ENCODE data around the gene CSH2.
A peak's percentile ranks its signal among the peaks of the same experiment; 100 is the strongest.
"Not testable (repeated sequence)": the region's sequence is repeated elsewhere in the genome, so short reads cannot be mapped to it uniquely, and the experiment has no call there.

CSH2 gene

DNA sequence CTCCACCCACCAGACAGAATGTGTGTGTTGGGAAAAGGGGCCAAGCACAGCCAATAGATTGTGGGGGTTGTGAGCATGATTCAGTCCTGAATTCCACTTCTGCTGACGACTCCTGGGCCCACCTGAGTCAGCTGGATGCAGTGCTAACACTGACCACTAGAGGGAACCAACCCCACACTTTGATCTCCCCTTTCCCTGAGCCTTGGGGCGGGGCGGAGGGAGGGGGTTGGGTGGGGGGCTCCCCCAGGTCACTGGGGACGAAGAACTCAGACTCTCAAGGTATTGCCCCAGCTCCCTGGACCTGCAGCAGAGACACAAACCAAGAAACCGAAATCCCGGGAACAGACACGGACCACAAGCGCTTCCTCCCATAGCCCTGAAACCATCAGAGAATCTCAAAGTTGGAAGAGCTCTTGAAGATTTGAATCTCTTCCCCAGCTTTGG lies 38.2 kb upstream of the CSH2 start:
- Histone ChIP-seq H2BK12ac (ENCODE audit: low read length) (no peak overlapping the region), H2AK5ac (ENCODE audit: low read depth, low read length) (no peak overlapping the region), H3K18ac (ENCODE audit: low read length) (no peak overlapping the region), H3K14ac (ENCODE audit: low read length) (no peak overlapping the region), H3K4ac (ENCODE audit: low read length) (no peak overlapping the region), H4K91ac (ENCODE audit: low read depth, low read length, poor library complexity) (no peak overlapping the region), H3K9ac (ENCODE audit: low read depth, low read length, poor library complexity) (no peak overlapping the region), H3K27me3 (ENCODE audit: control insufficient read depth in 3 of 3, insufficient read depth in 3 of 3, low read depth in 1 of 3, low read length in 3 of 3) (peaks cover 0 to 3% (median 0%) of the 10 kb centered on the region in 3 experiments), H2BK15ac (ENCODE audit: low read length) (no peak overlapping the region), H3K4me1 (ENCODE audit: control insufficient read depth in 2 of 2, insufficient read depth in 1 of 2, low read depth in 1 of 2, low read length in 2 of 2) (no peaks in the 10 kb centered on the region), H3K4me2 (ENCODE audit: insufficient read depth, low read length, poor library complexity, severe bottlenecking) (no peak overlapping the region), H3K27ac (replicated peaks; ENCODE audit: low read length) (no peak overlapping the region), H2AFZ (ENCODE audit: low read length) (no peak overlapping the region), H3K4me3 (ENCODE audit: low read length in 2 of 2) (no peak overlapping the region), H3K23ac (ENCODE audit: low read depth, low read length, poor library complexity) (no peak overlapping the region), H3K79me1 (ENCODE audit: low read depth, low read length) (no peaks in the 10 kb centered on the region), H2BK5ac (ENCODE audit: low read length) (no peak overlapping the region), H3K9me3 (replicated peaks in 1 of 2; ENCODE audit: control insufficient read depth in 2 of 2, insufficient read depth in 1 of 2, low read depth in 1 of 2, low read length in 2 of 2) (no peaks in the 10 kb centered on the region), H2BK120ac (ENCODE audit: low read depth, low read length) (no peak overlapping the region), H3K36me3 (replicated peaks in 1 of 2; ENCODE audit: control insufficient read depth in 2 of 2, insufficient read depth in 2 of 2, low read length in 2 of 2) (no peaks in the 10 kb centered on the region), H4K8ac (ENCODE audit: low read depth, low read length) (no peak overlapping the region)
- no CpG with 5 or more reads among the region's 8 CpGs for WGBS, 2 donors (ENCODE audit: extremely low coverage in 2 of 2, insufficient read length in 2 of 2, insufficient replicate concordance in 1 of 2)
- peak; percentile 39 for DNase-seq (ENCODE audit: low spot score)

DNA sequence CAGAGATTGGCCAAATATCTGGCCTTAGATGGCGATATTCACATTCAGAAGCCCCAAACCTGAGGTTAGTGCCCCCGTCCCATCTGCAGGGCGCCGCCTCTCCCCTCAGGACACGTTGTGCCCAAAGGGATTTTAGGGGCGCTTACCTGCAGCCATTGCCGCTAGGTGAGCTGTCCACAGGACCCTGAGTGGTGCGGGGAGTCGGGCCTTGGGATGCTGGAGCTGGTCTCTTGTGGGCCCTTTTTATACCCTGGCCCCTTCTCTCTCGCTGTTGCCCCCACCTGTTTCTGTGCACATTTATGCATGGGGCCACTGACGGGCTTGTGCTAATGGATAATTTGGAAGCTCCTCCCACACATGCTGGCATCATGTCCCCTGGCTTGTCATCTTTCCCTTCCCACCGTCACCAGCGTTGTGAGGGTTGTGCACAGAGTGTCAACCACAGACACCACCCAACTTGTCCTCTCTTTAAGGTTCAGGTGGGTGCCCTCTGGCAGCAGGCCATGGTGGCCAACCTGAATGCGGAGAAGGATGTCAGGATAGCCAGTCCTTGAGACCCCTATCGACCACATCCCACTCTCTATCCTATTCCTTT lies 37.7 kb upstream of the CSH2 start, which contains the start of gene CSHL1:
Gene CSHL1, minus strand, starts transcription at position 218 of the 595 bp plus-strand sequence. Its CDS starts 62 bp downstream, at position 156.
- Histone ChIP-seq H4K91ac (ENCODE audit: low read depth, low read length, poor library complexity) (no peak within 1 kb of the TSS), H3K4me1 (ENCODE audit: control insufficient read depth in 2 of 2, insufficient read depth in 1 of 2, low read depth in 1 of 2, low read length in 2 of 2) (no peaks in the 10 kb centered on the region), H3K9me3 (replicated peaks in 1 of 2; ENCODE audit: control insufficient read depth in 2 of 2, insufficient read depth in 1 of 2, low read depth in 1 of 2, low read length in 2 of 2) (no peaks in the 10 kb centered on the region), H3K27me3 (ENCODE audit: control insufficient read depth in 3 of 3, insufficient read depth in 3 of 3, low read depth in 1 of 3, low read length in 3 of 3) (peaks cover 0 to 3% (median 0%) of the 10 kb centered on the region in 3 experiments), H3K79me1 (ENCODE audit: low read depth, low read length) (no peaks in the 10 kb centered on the region), H3K4me2 (ENCODE audit: insufficient read depth, low read length, poor library complexity, severe bottlenecking) (no peak within 1 kb of the TSS), H3K23ac (ENCODE audit: low read depth, low read length, poor library complexity) (no peak within 1 kb of the TSS), H2AK5ac (ENCODE audit: low read depth, low read length) (no peak within 1 kb of the TSS), H3K27ac (replicated peaks; ENCODE audit: low read length) (no peak within 1 kb of the TSS), H3K4ac (ENCODE audit: low read length) (no peak within 1 kb of the TSS), H3K9ac (ENCODE audit: low read depth, low read length, poor library complexity) (peak within 1 kb of the TSS; percentile 4), H2AFZ (ENCODE audit: low read length) (no peak within 1 kb of the TSS), H3K14ac (ENCODE audit: low read length) (no peak within 1 kb of the TSS), H3K18ac (ENCODE audit: low read length) (no peak within 1 kb of the TSS), H2BK15ac (ENCODE audit: low read length) (no peak within 1 kb of the TSS), H4K8ac (ENCODE audit: low read depth, low read length) (no peak within 1 kb of the TSS), H2BK120ac (ENCODE audit: low read depth, low read length) (no peak within 1 kb of the TSS), H2BK5ac (ENCODE audit: low read length) (no peak within 1 kb of the TSS), H2BK12ac (ENCODE audit: low read length) (no peak within 1 kb of the TSS), H3K36me3 (replicated peaks in 1 of 2; ENCODE audit: control insufficient read depth in 2 of 2, insufficient read depth in 2 of 2, low read length in 2 of 2) (no peaks in the 10 kb centered on the region), H3K4me3 (ENCODE audit: low read length in 2 of 2) (no peak within 1 kb of the TSS)
- no CpG with 5 or more reads among the region's 15 CpGs for WGBS, 2 donors (ENCODE audit: extremely low coverage in 2 of 2, insufficient read length in 2 of 2, insufficient replicate concordance in 1 of 2)
- no peak for DNase-seq (ENCODE audit: low spot score)

DNA sequence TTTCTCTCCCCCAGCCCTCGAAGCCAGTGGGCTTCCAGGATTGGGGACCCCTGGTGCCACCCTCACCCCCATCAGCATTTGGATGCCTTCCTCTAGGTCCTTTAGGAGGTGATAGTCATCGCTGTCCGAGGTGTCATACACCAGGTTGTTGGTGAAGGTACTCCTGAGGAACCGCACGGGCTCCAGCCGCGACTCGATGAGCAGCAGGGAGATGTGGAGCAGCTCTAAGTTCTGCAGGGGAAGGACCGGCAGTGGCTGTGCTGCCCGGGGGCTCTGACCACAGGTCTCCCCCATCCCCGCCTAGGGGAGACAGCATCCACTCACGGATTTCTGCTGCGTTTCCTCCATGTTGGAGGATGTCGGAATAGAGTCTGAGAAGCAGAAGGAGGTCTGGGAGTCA lies 36.6 kb upstream of the CSH2 start:
- Histone ChIP-seq H4K91ac (ENCODE audit: low read depth, low read length, poor library complexity) (no peak overlapping the region), H3K36me3 (replicated peaks in 1 of 2; ENCODE audit: control insufficient read depth in 2 of 2, insufficient read depth in 2 of 2, low read length in 2 of 2) (no peaks in the 10 kb centered on the region), H2BK120ac (ENCODE audit: low read depth, low read length) (no peak overlapping the region), H3K14ac (ENCODE audit: low read length) (no peak overlapping the region), H3K27me3 (ENCODE audit: control insufficient read depth in 3 of 3, insufficient read depth in 3 of 3, low read depth in 1 of 3, low read length in 3 of 3) (peaks cover 0 to 3% (median 0%) of the 10 kb centered on the region in 3 experiments), H3K4me2 (ENCODE audit: insufficient read depth, low read length, poor library complexity, severe bottlenecking) (no peak overlapping the region), H4K8ac (ENCODE audit: low read depth, low read length) (no peak overlapping the region), H3K4me3 (ENCODE audit: low read length in 2 of 2) (no peak overlapping the region), H3K79me1 (ENCODE audit: low read depth, low read length) (no peaks in the 10 kb centered on the region), H3K27ac (replicated peaks; ENCODE audit: low read length) (no peak overlapping the region), H2BK15ac (ENCODE audit: low read length) (no peak overlapping the region), H2BK12ac (ENCODE audit: low read length) (no peak overlapping the region), H3K9ac (ENCODE audit: low read depth, low read length, poor library complexity) (peak overlapping the region; percentile 4), H3K18ac (ENCODE audit: low read length) (no peak overlapping the region), H3K4ac (ENCODE audit: low read length) (no peak overlapping the region), H2AK5ac (ENCODE audit: low read depth, low read length) (no peak overlapping the region), H3K4me1 (ENCODE audit: control insufficient read depth in 2 of 2, insufficient read depth in 1 of 2, low read depth in 1 of 2, low read length in 2 of 2) (no peaks in the 10 kb centered on the region), H3K9me3 (replicated peaks in 1 of 2; ENCODE audit: control insufficient read depth in 2 of 2, insufficient read depth in 1 of 2, low read depth in 1 of 2, low read length in 2 of 2) (no peaks in the 10 kb centered on the region), H2BK5ac (ENCODE audit: low read length) (no peak overlapping the region), H3K23ac (ENCODE audit: low read depth, low read length, poor library complexity) (no peak overlapping the region), H2AFZ (ENCODE audit: low read length) (no peak overlapping the region)
- DNase-seq (ENCODE audit: low spot score): no peak
- no CpG with 5 or more reads among the region's 14 CpGs for WGBS, 2 donors (ENCODE audit: extremely low coverage in 2 of 2, insufficient read length in 2 of 2, insufficient replicate concordance in 1 of 2)

DNA sequence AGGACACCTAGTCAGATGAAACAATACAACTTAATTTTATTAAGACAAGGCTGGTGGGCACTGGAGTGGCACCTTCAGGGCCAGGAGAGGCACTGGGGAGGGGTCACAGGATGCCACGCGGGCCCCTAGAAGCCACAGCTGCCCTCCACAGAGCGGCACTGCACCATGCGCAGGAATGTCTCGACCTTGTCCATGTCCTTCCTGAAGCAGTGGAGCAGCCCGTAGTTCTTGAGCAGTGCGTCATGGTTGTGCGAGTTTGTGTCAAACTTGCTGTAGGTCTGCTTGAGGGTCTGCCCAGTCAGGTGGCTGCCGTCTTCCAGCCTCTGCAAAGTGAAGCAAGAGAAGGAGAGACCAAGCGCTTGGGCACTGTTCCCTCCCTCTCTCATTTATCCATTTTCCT lies 36.1 kb upstream of the CSH2 start:
- not testable (repeated sequence) for H3K4me3 ChIP-seq (ENCODE audit: low read length in 2 of 2); H3K27me3 ChIP-seq (ENCODE audit: control insufficient read depth in 3 of 3, insufficient read depth in 3 of 3, low read depth in 1 of 3, low read length in 3 of 3); H3K27ac ChIP-seq (replicated peaks; ENCODE audit: low read length); H2AK5ac ChIP-seq (ENCODE audit: low read depth, low read length); H4K91ac ChIP-seq (ENCODE audit: low read depth, low read length, poor library complexity); H4K8ac ChIP-seq (ENCODE audit: low read depth, low read length); H3K14ac ChIP-seq (ENCODE audit: low read length); DNase-seq (ENCODE audit: low spot score); H3K18ac ChIP-seq (ENCODE audit: low read length); H3K4ac ChIP-seq (ENCODE audit: low read length); H3K79me1 ChIP-seq (ENCODE audit: low read depth, low read length); H3K23ac ChIP-seq (ENCODE audit: low read depth, low read length, poor library complexity); H3K9me3 ChIP-seq (replicated peaks in 1 of 2; ENCODE audit: control insufficient read depth in 2 of 2, insufficient read depth in 1 of 2, low read depth in 1 of 2, low read length in 2 of 2); H3K36me3 ChIP-seq (replicated peaks in 1 of 2; ENCODE audit: control insufficient read depth in 2 of 2, insufficient read depth in 2 of 2, low read length in 2 of 2); H3K4me2 ChIP-seq (ENCODE audit: insufficient read depth, low read length, poor library complexity, severe bottlenecking); H2BK120ac ChIP-seq (ENCODE audit: low read depth, low read length); H3K4me1 ChIP-seq (ENCODE audit: control insufficient read depth in 2 of 2, insufficient read depth in 1 of 2, low read depth in 1 of 2, low read length in 2 of 2); H2AFZ ChIP-seq (ENCODE audit: low read length); H2BK12ac ChIP-seq (ENCODE audit: low read length); H2BK15ac ChIP-seq (ENCODE audit: low read length); H3K9ac ChIP-seq (ENCODE audit: low read depth, low read length, poor library complexity); H2BK5ac ChIP-seq (ENCODE audit: low read length)
- no CpG with 5 or more reads among the region's 10 CpGs for WGBS, 2 donors (ENCODE audit: extremely low coverage in 2 of 2, insufficient read length in 2 of 2, insufficient replicate concordance in 1 of 2)

Measured in neuronal stem cell (in vitro differentiated cells).